GM23248 (cell line): ENCODE data around the gene NDUFA5.
"Not testable (repeated sequence)": the region's sequence is repeated elsewhere in the genome, so short reads cannot be mapped to it uniquely, and the experiment has no call there.

Source experiments
- EZH2 ChIP-seq: fragments of 200-600 bp; sonication (generic); IDR thresholded peaks from 2 replicates; pipeline ENCODE4 v1.6.1; 2018; ENCODE audit warnings: antibody characterized with exemption, mild to moderate bottlenecking; ENCODE audit not compliant: insufficient read depth, poor library complexity, severe bottlenecking
- EZH2phosphoT487 ChIP-seq: fragments of 200-600 bp; sonication (generic); IDR thresholded peaks from 2 replicates; pipeline ENCODE4 v1.6.1; 2018; ENCODE audit warnings: antibody characterized with exemption, moderate library complexity, mild to moderate bottlenecking, low read depth; ENCODE audit not compliant: insufficient read depth

DNA sequence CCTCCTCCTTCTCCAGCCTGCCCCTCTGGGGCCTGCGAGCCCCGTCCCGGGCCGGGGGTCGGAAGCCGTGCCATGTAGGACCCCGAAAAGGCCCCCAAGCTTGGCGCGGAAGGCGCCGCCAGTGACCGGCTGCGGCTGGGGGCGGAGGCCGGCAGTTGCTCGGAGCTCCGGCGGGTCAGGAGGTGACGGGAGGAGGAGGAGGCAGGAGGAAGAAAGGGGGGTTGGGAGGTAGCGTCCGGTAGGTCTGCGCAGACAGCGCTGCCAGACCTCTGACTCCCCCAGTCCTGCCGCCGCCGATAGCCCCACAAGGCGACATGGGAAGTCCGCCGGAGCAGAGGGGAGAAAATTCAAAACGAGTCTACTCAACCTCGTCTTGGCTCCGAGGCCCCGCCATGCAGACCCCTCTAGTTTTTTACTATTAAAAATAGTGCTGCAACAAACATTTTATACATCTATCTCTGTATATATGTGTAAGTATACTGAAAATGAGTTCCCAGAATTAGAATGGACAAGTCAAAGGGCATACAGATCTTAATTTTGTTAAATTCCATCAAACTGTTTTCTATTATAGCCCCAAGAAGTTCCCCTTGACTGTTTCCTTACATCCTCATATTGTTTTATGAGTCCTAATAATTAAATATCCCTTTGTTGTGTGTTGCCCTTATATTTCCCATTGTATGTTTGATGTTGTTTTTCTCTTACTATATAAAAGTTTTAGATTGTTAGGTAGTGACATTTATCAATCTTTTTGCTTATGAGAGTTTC, 24.6 kb downstream of the NDUFA5 start:
- not testable (repeated sequence) for TF ChIP-seq EZH2, EZH2phosphoT487
